ENCODE measurements around the gene SULF2.
A peak's percentile ranks its signal among the peaks of the same experiment; 100 is the strongest.

The SULF2 gene

GRCh38 chr20:47648943-47649342, 136.3 kb downstream of the SULF2 start:
- no peak for DNase-seq (ENCODE audit: low read depth)

DNA sequence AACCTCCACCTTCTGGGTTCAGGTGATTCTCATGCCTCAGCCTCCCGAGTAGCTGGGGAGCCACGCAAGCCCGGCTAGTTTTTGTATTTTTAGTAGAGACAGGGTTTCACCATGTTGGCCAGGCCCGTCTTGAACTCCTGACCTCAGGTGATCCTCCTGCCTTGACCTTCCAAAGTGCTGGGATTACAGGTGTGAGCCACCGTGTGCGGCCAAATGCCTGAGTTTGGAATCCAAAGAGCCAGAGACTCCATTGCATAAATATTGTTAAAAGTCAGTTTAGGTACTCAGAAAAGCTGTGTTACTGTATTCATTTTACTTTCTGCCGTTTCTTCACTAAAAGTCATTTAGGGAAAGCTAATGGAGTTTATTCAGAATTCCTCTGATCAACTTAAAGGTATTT, 137.3 kb downstream of the SULF2 start:
- DNase-seq (ENCODE audit: low read depth), result no peak

GRCh38 chr20:47645632-47646031, 139.6 kb downstream of the SULF2 start:
- no peak for DNase-seq (ENCODE audit: low read depth)

GRCh38 chr20:47642624-47643023, 142.7 kb downstream of the SULF2 start:
- no peak for DNase-seq (ENCODE audit: low read depth)

DNA sequence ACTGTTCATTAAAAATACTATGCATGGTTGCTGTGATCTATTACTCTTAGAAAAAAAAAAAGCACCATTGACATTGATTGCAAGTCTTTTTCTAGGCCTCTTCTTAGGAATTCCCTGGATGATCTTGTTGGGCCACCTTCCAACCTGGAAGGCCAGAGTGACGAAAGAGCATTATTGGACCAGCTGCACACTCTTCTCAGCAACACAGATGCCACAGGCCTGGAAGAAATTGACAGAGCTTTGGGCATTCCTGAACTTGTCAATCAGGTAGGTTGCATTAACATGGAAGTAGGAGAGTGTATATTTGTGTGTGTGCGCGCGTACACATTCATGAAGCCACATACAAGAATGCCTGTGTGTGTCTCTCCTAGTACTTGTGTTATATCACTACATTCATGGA, 143.2 kb downstream of the SULF2 start:
- DNase-seq (ENCODE audit: low read depth), result no peak

GRCh38 chr20:47638851-47639250, 146.4 kb downstream of the SULF2 start:
- DNase-seq (ENCODE audit: low read depth), result no peak

- DNase-seq (ENCODE audit: low read depth), result no peak
Measured at GRCh38 chr20:47635256-47635655, 150.0 kb downstream of the SULF2 start.

GRCh38 chr20:47631078-47631477, 154.2 kb downstream of the SULF2 start:
- no peak for DNase-seq (ENCODE audit: low read depth)

GRCh38 chr20:47629907-47630306, 155.4 kb downstream of the SULF2 start:
- DNase-seq (ENCODE audit: low read depth), result no peak

GRCh38 chr20:47627540-47627939, 157.7 kb downstream of the SULF2 start:
- no peak for DNase-seq (ENCODE audit: low read depth)

GRCh38 chr20:47623206-47623605, 162.1 kb downstream of the SULF2 start:
- no peak for DNase-seq (ENCODE audit: low read depth)

- no peak for DNase-seq (ENCODE audit: low read depth)
Measured at GRCh38 chr20:47622118-47622665, 163.1 kb downstream of the SULF2 start.

- DNase-seq (ENCODE audit: low read depth), result peak; percentile 70
Measured at GRCh38 chr20:47620808-47621805, 164.2 kb downstream of the SULF2 start.

DNA sequence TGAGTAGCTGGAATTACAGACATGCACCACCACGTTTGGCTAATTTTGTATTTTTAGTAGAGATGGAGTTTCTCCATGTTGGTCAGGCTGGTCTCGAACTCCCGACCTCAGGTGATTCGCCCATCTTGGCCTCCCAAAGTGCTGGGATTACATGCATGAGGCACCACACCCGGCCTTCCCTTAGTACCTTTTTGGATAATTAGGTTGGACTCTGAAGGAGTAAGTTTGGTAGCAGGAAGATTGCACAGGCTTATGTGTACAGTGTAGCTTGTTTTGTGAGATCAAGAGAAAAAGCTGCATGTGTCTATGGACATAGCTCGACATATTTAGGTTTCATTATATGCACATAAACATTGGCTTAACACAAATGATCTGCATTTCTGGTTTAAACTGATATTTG, 166.8 kb downstream of the SULF2 start:
- no peak for DNase-seq (ENCODE audit: low read depth)

GRCh38 chr20:47614703-47615309, 170.5 kb downstream of the SULF2 start:
- no peak for DNase-seq (ENCODE audit: low read depth)

GRCh38 chr20:47612670-47613069, 172.6 kb downstream of the SULF2 start:
- no peak for DNase-seq (ENCODE audit: low read depth)

DNA sequence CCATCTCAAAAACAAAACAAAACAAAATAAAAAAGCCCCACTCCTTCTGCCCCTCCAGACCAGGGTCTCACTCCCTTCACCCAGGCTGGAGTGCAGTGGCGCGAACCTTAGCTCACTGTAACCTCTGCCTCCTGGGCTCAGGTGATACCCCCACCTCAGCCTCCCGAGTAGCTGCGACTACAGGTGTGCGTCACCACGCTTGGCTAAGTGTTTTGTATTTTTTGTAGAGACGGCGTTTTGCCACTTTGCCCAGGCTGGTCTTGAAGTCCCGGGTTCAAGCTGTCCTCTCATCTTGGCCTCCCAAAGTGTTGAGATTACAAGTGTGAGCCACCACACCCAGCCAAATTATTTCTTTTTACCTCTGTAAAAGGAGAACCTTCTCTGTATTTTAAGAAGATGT, 173.5 kb downstream of the SULF2 start:
- DNase-seq (ENCODE audit: low read depth), result no peak

- no peak for DNase-seq (ENCODE audit: low read depth)
Measured at GRCh38 chr20:47610945-47611250, 174.4 kb downstream of the SULF2 start.

- DNase-seq (ENCODE audit: low read depth), result peak; percentile 83
Measured at GRCh38 chr20:47610247-47610944, 174.9 kb downstream of the SULF2 start.

GRCh38 chr20:47609001-47609400, 176.3 kb downstream of the SULF2 start:
- no peak for DNase-seq (ENCODE audit: low read depth)

Measured in EH (cell line).